GM19463 (cell line): ENCODE measurements around the gene IL3.

Source experiments
- ATAC-seq: cut with Tn5 transposase; IDR thresholded peaks from one replicate; pipeline ENCODE4 v1.9.1; 2021; ENCODE audit warnings: mild to moderate bottlenecking, moderate library complexity; ENCODE audit not compliant: unreplicated experiment

The IL3 gene

DNA sequence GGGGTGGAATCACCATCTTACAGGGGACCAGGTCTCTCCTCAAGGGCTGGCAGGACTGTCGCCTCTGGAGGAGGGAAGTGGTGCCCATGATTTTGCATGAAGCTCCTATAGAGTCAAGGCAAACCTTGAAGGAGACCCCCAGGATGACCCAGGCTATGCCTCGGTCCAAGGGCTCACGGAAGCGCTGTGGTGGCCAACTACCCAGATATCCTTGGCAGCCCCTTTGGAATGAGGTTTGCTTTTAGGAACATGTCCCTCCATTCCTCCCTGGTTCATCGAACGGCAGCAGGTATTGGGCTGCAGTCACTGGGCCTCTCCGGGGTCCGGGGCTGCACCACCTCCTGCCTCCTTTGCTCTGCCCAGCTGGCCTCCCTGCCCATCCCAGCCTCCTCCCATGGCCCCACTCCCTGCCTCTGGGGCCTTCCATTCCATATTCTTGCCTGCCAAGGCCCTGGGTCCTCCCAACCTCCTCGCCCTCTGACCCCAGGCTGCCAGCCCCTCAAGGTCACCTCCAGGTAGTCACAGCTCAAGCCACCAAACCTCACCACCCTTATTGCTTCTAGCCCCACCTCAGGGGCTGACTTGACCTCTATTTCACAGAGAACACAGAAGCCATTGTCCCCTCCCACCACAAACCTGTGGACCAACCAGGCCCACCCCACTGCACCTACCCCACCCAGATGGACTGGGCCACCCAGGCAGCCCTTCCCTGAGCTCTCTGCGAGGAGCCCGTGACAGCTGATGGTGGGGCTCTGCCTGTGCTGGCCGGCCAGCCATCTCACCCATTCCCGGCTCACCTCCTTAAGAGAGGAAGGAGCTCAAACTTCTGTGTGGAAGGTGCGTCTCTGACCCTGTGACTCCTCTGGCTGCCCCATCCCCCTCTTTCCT, 3.6 kb upstream of the IL3 start:
- ATAC-seq = no peak

DNA sequence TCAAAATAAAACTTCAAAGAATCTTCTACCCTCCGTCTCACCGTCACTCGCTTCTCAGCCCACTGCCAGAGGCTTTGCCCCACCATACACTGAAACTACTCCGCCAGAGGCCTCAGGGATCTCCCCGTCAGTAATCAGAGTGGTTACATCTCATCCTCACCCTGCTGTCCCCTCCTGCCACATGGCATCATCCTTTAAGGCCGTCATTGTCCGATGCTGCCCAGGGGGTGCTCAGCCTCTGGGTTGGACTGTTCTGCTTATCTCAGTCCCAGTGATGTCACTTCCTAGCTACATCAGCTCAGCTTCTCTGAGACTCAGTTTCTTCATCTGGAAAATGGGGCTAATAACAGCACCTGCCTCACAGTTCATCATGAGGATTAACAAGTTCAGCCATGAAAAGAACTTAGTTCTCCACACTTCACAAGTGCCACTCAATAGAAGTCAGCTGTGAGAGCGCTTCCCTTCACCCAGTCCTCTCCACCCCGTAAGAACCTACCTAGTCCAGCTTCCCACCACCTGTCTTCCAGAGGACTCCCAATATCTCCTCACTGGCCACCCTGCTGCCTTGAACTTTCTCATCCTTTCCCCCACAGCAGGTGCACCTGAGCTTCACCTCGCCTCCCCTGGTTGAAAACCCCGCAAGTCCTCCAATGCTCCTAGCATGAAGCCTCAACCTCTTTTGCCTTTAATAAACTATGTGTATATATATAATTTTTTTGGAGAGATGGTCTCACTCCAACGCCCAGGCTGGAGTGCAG, 2.8 kb upstream of the IL3 start:
- no peak for ATAC-seq

- ATAC-seq = no peak
Measured at GRCh38 chr5:132058646-132059042, 1.8 kb upstream of the IL3 start.

DNA sequence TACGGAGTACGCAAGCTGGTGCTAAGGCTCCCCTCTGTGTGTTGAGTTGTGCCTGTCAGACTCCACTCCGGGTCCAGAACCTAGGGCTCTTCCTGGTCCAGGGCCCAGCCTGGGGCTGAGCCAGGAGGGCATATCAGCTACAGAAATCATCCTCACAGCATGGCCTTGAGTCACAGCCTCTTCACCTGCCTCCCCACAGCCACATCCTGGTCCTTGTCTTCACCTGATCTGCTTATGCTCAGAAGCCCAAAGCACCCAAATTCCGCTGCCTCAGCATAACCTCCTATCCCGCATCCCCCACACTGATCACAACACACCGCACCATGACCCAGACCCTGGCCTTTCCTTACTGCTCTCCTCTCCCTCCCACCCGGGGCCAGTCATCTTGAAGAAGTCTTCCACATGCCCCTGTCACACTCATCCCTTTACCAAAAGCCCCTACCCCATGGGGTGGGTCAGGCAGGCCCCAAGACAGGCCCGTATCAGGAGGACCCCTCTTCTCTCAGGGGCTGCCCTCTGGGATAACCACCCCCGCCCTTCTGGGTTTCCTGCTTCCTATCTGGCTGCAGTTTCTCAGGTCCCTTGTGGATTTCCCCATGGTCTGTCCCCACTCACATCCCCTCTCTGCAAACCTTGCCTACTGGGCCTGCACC, 1.3 kb upstream of the IL3 start:
- no peak for ATAC-seq

DNA sequence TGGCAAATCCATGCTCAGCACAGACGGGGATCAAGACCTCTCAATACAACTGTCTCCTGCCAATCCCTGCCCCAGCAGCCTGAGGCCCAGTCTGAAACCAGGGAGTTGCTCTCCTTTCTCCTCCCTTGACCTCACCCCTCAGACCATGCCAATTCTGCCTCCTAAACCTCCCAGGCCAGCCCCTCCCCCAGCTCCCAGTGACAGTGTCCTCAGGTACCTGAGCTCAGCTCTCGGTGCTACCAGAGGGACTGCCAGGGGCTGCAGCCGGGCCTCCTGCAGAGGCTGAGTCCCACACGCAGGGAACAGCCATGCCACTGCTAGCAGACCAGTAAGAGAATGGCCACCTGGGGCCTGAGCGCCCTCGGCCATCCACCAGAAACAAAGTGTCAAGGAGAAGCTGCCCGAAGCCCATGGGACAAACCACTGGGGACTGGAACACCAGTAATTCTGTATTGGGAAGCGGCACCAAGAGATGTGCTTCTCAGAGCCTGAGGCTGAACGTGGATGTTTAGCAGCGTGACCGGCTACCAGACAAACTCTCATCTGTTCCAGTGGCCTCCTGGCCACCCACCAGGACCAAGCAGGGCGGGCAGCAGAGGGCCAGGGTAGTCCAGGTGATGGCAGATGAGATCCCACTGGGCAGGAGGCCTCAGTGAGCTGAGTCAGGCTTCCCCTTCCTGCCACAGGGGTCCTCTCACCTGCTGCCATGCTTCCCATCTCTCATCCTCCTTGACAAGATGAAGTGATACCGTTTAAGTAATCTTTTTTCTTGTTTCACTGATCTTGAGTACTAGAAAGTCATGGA, 557 bp upstream of the IL3 start:
- no peak for ATAC-seq

DNA sequence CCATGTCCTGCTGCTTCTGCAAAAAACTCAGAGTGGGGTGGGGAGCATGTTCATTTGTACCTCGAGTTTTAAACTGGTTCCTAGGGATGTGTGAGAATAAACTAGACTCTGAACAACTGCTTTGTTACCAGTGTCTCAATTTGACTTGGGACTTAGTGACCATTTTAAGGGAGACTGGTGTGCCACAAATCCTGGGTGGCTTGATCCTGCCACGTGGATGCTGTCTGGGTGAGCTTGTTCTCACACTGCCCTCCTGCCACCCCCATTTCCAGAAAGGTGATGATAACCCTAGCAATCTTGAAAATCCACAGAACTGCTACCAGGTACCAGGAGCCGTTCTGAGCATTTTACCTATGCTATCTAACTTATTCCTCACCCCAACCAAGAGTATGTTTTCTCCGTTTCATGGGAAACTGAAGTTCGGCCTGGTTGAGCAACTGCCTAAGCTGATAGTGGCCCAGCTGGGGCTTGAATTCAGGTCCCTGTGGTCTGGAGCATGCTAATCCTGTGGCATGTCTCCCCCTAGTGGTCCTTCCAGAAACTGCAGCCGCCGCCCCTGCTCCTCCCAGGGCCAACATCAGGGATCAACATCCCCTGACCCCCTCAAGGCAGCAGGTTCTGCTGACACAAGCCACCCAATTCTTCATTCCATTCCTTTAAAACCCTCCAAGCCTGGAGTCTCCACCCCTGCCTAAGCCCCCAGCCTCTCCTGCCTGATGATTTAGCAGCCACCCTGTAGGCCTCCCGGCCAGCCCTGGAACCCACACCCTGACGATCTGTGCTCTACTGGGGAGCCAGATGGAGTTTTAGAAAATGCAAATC, 2.8 kb downstream of the IL3 start:
- peak; percentile 45 for ATAC-seq

GRCh38 chr5:132064140-132064539, 3.7 kb downstream of the IL3 start:
- no peak for ATAC-seq

GRCh38 chr5:132064738-132065331, 4.4 kb downstream of the IL3 start:
- ATAC-seq = peak; percentile 75

DNA sequence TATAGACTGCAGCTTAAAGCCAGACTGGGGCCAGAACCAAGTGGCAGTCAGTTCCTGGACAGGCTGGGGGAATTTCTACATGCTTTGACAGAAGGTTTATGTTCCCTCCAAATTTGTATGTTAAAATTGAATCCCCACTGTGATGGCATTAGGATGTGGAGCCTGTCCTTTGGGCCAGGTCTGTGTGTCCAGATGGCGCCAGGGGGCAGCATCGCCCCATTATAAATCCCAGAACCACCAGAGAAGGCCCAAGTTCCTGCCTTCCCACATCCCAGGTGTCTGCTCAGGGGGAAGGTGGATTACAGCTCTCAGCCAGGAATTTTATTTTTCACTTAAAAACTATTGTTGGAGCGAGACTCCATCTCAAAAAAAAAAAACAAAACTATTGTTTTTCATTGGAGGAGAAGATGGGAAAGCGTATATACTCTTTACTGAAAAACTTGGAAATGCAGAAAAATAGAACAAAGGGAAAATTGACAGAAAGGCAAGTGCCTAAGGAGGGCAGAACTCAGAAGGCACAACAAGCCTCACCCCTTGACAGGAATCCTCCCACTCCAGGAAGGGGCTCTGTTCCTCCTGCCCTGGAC, 5.0 kb downstream of the IL3 start:
- no peak for ATAC-seq

DNA sequence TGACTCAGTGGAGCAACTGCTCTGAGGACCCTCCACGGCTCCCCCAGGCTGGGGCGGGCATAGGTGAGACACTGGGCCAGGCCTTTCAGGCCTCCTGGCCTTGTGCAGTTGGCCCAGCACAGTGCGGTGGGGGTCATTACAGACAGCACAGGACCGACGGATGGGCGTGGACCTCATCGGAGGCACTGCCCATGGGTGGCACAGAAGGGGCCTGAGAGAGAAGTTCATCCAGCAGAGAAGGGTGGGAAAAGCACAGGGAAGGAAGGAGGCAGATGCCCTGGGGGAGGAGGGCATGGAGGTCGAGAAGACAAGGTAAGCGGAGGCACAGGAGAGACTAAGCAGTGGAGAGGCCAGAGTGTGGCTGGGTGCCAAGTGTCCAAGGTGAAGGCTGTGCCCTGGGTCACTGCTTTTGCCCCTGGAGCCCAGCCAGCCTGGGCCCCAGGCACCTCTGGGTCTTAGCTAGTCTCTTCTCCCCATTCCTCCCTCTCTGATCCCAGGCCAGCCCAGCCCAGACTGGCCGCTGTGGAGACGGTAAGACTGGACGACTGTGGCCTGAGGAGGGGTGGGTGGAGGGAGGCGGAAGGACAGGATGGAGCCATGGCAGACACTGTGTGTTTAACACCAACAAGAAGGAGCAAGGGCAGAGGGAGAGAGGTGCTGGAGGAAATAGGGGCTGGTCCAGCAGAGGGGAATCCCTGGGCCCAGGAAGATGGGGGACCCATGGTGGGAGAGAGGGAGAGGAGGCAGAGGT, 5.7 kb downstream of the IL3 start:
- ATAC-seq = no peak

DNA sequence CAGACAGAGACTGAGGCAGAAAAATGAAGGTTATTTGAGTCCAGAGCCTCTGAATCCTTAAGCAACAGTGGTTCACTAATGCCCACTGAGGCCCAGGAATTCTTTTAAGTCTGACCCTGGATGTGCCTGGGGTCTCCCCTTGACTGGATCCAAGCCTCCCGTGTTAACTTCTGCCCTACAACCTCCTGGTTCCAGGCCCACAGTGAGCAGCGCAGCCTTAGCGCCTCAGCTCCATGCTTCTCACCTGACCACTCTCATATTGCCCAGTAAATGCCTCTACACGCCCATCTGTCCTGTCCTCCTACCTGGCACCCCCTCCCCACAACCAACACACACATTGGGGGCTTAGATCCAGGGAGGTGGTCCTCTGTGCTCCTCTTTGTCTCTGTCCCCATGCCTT, 6.4 kb downstream of the IL3 start:
- ATAC-seq = no peak

DNA sequence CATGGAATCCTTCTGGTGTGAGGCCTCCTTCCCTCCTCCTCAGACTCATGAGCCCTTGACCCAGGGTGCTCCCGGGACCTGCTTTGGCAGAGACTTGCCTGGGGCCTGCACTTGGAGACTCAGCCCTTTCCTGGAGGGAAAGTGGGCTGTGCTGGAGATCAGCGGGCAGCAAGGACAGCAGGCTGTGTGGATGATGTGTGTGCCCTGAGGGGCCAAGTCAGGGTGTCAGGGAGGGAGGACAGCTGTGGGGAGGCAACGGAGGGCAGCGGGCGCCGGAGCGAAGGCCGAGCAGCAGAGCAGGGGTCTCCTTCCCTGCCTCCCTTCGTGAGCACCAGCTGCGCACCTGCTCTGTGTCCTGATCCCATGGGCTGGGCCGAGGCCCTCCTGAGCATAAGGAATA, 7.0 kb downstream of the IL3 start:
- ATAC-seq = no peak

DNA sequence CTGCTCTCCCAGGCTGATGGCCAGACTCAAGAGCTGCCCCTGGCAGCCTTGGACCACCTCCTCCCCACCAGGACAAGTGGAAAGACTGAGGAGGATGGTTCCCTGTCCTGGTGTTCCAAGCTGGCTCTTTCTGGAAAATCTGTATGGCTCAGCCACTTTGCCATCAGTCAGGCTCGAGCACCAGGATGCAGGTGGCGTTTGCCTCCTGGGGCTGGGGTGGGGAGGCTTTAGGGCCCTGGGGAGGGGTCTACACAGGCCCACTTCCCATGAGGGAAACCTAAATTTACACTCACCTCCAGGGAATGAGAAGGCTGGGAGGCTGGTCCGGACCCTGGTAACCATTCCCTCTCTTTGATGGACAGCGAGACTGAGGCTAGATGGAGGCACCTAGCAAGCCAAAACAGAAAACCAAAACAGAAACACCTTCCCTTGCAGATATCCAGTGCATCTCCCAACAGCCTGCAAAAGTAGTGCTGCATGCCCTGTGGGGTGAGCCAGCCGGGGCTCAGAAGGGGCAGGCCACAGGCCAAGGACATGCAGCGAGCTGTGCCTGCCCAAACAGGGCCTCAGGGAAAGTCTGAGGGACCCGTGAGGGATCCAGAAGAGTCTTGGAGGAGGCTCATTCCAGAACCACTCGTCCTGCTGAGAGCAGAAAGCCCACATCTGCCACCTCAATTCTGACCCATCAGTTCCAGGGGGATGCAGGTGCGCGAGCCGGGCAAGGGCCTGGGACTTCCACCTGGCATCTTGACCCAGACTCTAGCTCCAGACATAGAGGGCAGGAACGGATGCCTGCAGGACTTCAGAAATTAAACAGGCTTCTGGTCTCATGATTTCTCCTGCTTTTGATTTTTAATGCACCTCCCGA, 7.7 kb downstream of the IL3 start:
- ATAC-seq = no peak

DNA sequence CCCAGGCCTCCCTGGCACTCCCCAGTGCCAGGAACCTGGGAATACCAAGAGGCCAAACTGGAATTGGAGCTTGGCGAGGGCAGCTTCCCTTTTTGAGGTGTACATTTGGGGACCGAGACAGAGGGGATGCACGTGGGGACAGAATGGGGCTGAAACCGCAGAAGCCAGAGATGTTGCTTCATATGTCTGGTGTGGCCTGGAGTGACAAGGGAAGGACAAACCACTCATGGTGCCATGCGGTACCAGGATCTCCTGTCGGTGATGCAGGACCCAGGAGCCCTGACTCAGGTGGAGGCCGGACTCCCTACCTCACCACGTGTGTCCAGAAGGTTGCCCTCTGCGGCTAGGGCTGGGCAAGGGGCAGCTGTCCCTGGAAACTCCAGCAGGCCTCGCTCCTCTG, 9.1 kb downstream of the IL3 start:
- ATAC-seq = no peak

- no peak for ATAC-seq
Measured at GRCh38 chr5:132069994-132070393, 9.5 kb downstream of the IL3 start.

DNA sequence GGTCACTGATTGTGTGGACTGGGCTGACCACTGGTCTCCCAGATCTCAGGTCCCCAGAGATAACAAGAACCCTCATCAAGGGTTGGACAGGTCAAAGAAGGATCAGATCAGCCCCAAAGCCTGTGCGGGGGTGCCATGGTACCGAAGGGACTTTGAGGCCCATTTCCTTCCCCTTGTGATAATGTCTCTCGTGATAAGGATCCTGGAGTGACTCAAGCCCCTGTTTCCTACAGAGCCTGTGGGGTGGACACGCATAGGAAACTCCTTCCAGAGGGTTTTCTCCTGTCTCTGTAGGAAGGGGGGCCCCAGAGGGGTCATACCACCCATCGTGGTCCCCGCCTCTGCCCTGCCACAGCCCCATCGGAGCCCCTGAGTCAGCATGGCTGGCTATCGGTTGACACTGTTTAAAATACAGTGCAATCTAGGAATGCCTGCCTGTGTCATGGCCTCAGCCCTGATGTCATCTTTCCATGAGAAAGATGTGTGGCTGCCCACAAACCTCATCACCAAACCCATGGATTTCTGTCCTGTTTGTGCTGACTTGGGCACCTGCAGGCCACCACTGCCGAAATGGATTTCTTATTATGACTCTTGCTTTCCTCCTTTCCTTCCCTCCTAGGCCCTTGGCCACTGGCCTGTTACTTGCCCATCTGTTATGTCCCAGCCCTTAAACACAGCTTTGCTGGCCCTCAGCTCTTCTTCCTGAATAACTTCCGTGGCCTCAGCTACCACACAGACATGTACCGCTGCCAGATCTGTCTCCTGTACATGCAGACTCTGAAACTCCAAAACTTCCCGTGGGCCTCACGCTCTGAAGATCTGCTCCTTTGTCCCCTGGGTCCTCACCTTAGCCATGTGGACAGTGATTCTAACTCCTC, 10.2 kb downstream of the IL3 start:
- no peak for ATAC-seq

DNA sequence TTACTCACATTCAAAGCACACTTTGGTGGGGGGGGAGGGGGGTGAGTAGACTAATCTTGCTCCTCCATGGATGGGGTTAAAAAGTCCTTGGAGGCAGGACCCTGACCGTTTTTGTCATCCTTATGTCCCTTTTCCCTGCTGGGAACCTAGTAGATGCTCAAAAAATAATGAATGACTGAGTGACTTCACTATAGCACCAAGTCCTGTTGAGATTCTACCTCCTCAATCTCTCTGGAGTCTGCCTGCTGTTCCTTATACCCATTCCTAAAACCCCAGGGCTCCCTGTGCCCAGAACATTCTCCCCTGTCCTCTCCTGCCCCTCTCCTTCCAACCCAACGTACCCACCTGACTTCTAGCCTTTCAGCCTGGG, 10.9 kb downstream of the IL3 start:
- ATAC-seq = no peak
